Inflammatory macrophage (primary cell): ENCODE data around the gene NUDT13.

Experiments
- DNase-seq, 2 donors: peaks; one replicate each; pipeline ENCODE4 v3.0.0-alpha.2; 2020 to 2022
- total RNA-seq, 18 experiments: gene quantifications; one replicate each; lab custom pipeline; 2026; ENCODE audit warnings: mixed read lengths in 6 of 18, inconsistent platforms in 2 of 18; lab: John Stamatoyannopoulos, UW

NUDT13 gene
- 0.52 to 4.6 (median 2.6) reads per million in 18 experiments for total RNA-seq

GRCh38 chr10:73110345-73110849 lies at the start of gene NUDT13:
TSS of gene NUDT13 (plus strand) at chr10:73110455. CDS start at chr10:73114366, 3,911 bp downstream.
- DNase-seq, result peak; percentile 89

DNA sequence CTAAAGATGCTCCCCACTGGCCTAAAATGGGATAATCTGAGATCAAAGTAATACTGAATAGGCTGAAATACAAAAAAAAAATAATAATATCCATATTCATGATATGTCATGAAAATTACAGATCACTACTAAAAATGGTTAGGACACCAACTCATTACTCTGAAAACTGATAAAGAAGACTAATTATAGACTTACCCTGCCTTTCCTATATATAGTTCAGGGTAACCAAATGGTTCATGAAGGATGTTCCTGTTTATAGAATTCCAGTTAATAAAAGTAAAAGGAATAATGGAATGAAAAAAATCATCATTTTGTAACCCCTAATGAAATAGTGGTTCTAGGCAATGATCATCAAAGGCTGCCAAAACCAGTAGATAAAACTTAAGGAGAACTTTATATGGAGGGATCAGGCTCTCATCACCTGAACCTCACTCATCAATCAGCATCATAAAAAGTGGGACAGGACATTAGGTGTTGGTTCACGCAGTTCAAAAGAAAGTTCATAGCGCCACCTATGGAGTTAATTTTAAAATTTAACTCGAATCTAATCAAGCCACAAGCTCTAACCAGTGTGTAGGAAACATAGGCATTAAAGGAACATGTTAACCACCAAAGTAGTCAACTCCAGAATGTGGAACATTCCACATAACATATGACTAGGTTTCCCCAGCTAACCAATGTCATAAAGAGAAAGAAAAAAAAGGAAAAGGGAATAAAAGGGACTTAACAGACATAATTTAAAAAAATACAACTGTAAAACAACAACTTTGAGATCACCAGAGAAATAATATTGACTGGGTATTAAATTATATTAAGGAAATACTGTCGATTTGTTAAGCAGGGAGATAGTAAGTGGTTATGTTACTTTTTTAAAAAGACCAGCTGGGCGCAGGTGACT lies 49.3 kb upstream of the NUDT13 start:
- peak; percentile 1 to 18 for DNase-seq

- DNase-seq, result no peak
These were observed 48.5 kb upstream of the NUDT13 start for GRCh38 chr10:73061743-73062142.

DNA sequence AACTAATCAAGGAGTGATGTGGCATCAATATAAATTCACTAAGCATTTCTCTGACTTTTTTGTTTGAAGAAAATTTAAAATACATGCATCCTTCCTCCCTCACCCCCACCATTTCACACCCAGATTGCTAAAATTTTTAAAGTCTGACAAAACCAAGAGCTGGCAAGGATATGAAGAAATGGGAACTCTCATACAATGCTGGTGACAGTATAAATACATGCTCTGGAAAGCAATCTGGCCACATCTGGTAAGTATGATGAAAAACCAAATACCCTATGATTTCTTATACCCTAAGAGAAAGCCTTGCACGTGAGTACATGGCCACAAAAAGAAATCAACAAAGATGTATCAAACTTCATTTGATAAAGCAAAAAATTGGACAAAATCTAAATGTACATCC lies 44.8 kb upstream of the NUDT13 start:
- DNase-seq, result no peak

DNA sequence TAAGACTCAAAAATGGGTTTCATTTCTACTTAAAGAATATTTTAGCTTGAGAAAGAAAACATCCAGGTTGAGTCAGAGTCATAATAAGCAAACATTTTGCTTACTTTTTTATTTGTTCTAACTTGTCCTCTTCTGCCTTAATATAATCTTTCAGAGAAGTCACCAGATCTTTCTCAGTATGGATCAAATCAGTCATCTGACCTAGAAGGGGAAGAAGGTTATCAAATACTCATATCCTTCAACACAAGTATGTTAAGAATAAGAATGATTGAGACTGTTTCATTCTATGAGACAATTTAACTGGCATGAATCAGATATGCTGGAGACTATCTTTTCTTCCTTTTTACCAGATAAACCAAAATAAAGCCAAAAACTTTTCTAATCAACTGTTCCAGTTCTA lies 36.6 kb upstream of the NUDT13 start:
- no peak for DNase-seq

DNA sequence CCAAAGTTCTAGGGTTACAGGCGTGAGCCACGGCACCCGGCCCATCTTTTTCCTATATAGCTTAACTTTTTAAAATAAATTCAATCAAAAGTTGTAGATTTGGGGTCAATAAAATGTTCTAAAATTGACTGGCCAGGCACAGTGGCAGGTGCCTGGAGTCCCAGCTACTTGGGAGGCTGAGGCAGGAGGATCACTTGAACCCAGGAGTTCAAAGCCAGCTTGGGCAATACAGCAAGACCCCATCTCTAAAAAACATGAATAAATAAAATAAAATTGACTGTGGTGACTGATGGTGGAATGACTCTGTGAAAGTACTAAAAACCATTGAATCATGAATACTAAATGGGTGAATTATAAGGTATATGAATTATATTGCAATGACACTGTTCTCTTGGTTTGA lies 34.4 kb upstream of the NUDT13 start:
- no peak for DNase-seq

DNA sequence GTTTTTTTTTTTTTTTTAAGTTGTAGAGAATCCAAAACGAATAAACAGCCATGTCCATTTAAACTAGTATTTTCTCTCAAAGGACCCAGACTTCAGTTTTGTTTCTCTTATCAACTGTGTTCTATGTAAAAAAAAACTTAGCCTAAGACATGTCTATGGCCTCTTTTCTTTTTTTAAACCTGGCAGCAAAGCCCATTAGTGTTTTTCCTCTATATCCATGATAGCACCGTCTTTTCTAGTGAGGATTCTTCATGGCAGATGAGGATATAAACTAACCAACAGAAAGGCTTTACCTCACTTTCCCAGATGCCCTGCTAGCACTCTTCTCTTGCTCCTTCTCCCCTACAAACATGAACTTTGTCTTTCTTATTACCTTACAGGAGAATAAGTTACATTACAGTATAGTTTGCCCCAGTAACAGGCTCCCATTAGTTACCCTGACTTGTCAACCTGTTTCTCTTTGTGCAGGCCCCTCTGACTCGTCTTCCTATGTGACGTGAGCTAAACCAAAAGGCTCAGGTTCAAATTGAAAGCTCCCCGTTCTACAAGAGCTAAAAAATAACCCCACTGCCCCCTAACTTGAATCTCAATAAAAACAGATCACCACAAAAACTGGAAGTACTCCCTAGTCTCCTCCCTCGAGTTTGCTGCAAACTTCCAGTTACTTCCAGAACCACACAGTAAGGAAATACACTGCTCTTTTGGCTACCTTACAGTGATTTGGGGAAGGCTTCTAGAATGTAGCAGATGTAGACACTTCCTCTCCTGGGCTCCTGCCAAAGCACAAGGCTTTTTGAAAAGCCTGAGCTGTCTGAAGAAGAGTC lies 33.7 kb upstream of the NUDT13 start:
- DNase-seq, result peak; percentile 50 to 51

DNA sequence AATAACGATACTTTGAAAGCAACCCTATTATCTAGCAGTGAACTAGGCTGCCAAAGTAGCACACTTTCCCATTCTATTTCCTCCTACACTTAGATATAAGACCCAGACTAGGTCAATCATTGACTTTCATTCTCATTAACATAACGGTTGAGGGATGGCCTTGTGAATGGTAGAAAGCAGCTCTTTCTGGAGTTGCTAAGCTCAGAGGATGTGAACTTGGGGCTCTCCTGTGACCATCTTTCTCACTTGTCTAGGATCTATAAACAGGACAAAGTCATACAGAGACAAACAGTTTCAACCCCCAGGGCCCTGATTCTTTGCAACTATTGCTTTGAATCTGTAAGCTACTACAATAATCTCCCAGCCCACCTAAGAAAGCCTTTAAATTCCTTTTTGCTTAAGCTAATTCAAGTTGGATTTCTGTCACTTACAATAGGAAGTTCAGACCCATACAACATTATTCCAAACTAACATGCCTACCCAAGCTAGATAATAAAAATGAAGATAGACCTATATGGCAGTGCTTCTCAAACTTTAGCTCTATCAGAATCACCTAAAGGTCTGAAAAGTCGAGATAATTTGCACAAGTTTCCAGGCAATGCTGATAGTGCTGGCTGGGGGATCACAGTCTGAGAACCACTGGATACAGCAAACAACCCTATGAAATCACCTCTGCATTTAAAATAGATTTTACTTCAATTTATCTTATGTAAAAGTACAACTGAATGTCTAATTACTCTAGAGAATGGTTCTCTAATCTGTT lies 30.3 kb upstream of the NUDT13 start:
- DNase-seq, result no peak

DNA sequence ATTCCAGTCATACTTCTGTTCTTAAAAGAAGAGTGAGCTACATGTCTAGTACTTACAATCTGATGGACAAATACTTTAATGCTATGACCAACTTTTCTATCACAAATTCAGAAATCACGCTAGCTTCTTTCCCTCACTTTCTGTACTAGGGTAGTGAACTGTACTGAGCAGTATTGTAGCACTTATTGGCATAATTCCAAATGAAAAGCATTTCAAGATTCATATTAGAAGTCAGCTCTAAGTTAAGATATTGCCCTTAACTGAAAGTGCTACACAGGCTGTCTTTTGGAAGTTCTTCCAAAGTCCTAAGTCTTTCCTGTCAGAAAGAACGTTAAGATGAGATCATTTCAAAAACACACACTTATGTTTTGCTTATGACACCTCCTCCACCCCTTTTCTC lies 27.0 kb upstream of the NUDT13 start:
- DNase-seq, result no peak

DNA sequence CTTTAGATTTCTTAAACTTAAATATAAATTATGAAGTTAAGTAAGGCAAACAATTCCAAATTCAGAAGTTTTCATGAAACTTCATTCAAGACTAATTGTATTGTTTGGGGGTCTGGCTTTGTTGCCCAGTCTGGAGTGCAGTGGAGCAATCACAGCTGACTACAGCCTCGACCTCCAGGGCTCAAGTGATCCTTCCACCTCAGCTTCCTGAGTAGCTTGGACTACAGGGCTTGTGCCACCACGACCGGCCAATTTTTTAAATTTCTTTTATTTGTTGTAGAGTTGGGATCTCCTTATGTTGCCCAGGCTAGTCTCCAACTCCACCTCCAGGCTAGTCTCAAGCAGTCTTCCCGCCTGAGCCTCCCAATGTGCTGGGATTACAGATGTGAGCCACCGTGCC lies 26.0 kb upstream of the NUDT13 start:
- no peak for DNase-seq

DNA sequence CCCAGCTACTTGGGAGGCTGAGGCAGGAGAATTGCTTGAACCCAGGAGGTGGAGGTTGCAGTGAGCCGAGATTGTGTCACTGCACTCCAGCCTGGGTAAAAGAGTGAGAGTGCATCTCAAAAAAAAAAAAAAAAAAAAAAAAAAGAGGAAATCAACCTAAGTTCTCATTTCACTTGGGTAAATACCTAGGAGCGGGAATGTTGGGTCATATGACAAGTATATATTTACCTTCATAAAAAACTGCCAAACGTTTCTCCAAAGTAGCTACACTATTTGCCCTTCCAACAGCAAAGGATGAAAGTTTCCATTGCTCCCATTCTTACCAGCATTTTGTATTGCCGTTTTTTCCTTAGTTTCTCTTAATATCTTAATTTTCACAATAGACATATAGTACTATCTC lies 23.4 kb upstream of the NUDT13 start:
- DNase-seq, result no peak

DNA sequence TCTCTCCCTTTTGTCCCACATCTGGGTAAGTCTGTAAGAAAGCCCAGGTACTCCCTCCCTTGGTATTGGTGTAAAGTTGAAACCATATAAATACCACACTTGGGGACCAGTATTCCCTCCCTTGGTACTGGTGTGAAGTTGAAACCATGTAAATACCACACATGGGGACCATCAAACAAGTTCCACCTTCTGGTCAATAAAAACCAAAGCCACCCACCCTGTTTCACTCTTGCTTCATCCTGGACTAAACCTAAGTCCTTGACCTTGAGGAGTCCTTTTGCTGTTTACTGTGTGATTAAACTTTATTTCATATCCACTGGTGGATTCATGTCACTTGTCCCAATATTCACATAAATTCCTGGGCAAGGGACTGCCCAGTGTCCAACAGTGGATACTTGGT lies 22.0 kb upstream of the NUDT13 start:
- no peak for DNase-seq

DNA sequence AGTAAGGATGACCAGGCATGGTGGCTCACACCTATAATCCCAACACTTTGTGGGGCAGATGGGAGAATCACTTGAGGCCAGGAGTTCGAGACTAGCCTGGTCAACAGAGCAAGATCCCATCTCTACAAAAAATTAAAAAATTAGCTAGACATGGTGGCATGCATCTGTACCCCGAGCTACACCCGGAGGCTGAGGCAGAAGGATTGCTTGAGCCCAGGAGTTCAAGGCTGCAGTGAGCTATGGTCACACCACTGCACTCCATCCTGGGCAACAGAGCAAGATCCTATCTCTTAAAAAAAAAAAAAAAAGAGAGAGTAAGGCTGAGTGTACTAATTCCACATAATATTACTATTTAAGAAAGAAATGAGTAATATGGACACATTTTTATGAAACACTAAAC lies 17.4 kb upstream of the NUDT13 start:
- no peak for DNase-seq

DNA sequence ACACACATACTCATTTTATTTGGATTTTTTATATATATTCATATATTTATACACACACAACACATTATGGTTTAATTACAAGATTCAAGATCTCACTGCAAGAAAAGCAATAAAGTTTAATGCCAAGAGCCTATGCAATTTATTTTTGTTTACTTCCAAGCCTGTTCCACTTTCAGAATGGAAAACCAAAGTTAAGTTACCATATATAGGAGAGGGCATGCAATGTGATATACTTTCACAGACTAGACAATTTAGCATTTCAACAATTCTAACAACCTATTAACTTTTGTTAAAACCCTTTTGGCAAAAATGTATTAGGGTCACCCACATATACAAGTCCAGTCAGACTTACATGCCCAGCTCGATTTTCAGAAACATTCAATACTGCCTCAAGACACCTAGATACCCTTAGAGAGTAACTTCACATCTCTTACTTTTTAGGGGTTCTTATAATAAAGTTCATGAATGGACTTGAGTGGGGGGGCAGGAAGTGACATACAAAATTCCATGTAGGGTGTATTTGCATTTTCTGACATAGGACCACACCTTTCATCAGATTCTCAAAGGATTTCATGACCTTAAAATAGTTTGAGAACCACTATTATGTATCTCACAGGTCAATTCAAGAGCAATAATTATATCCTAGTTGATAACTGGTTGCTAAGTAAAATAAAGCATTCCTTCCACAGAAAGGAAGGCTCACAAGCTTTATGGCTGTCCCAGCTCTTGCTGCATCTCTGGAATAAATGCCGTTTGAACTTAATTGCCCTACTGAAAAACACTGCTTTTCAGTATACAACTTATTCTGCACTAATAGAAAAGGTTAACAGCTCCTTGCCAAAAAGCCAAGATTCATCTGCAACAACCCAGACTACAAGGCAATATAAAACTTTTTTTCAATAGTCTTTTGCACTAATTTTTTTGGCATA lies 16.1 kb upstream of the NUDT13 start:
- DNase-seq, result no peak

GRCh38 chr10:73094986-73095480 lies 15.2 kb upstream of the NUDT13 start:
- peak in 1 of 2 donors; percentile 67 for DNase-seq

DNA sequence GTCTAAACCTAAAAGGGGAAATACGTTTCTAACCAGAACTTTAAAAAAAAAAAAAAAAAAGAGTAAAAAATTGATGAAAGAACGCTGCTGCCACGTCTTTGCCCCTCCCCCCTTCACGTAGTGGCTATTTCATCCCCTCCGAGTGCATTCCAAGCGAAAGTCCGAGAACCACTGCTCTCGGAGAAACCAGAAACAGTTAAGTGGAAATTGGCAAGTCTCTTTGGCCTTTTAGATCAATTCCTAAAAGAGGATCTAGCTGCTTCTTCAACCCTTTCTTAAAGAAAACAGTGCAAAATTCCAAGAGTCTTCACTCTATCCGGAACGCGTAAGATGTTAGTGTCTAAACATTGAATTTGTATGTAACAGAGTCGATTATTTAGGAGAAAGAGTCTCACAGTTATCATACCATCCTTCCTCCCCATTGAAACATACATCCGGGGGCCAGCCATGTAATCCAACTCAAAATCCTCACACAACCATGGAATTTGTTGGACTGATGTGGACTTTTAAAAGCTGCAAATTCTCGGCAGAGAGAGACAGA lies 14.7 kb upstream of the NUDT13 start:
- peak; percentile 21 to 58 for DNase-seq

DNA sequence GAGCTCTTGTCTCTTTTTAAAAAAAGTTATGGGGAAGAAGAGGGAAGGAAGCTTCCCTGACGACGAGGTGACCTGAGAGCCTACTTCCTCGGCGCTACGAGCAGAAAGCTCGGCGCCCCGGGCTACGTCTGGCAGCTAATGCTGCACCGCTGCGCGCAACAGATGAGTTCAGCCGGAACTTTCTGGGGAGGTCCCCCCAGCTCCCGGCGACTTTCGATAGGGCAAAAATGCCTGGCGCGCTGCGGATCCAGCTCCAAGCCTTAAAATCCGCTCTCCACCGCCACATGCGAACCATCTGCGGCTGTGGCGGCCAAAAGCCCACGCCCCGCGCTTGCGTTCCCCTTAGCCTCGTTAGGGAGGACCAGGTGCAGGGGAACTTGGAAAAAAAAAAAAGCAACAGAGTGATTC lies 14.2 kb upstream of the NUDT13 start:
- DNase-seq, result peak; percentile 61 to 73

- peak; percentile 99 for DNase-seq
These were observed 13.6 kb upstream of the NUDT13 start, which contains the start of gene P4HA1 for GRCh38 chr10:73096449-73097304. TSS of gene P4HA1 (minus strand) at chr10:73096866. CDS start at chr10:73074883, 21,983 bp downstream.

DNA sequence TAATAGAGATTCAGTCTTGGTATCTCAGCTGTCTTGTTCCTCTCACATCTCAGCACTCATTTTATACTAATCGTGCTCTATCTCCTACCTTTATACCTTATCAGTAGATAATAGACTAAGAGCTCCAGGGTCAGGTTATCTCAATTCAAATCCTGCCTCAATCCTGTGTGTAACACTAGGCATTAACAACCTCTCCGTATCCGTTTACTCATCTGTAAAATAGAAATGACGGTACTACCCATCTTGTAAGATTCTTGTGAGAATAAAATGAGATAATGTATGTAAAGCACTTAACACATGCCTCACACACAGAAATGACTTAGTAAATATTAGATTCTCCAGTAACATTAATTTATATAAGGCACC lies 13.0 kb upstream of the NUDT13 start:
- no peak for DNase-seq

DNA sequence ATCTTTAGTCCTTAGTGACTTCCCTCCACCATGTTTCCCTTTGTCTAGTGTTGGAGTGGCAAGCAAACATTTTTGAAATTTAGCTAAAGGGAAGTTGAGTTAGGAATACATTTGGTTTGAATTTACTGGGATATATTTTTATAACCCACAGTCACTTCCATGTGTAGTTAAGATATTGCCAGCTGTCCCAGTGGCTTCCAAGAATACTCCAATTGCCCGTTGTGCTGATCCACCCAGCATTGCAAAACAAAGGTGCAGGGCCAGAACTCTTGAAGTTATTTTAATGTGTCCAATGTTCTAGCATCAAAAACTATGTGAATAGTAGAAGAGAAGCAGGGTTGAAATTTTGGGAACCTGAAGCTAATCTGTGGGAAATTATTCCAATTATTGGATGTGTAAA lies 11.1 kb upstream of the NUDT13 start:
- DNase-seq, result no peak
